ACC112 (cell line): ENCODE measurements around the gene VPS45.

Experiments
- H2AFZ ChIP-seq: fragments of 200-600 bp; sonication (generic); one replicate; pipeline ENCODE4 v1.6.0; 2017; ENCODE audit warnings: antibody characterized with exemption, low read length; ENCODE audit not compliant: unreplicated experiment
- H3K27ac ChIP-seq: fragments of 200-600 bp; sonication (generic); 2 replicates; pipeline ENCODE4 v1.5.1; 2014; ENCODE audit warnings: low read depth, mild to moderate bottlenecking, antibody characterized with exemption, low read length, moderate library complexity
- H3K27me3 ChIP-seq: fragments of 200-600 bp; sonication (generic); 2 replicates; pipeline ENCODE4 v1.6.1; 2014; ENCODE audit warnings: mild to moderate bottlenecking, antibody characterized with exemption, low read length, moderate library complexity, mixed read lengths; ENCODE audit not compliant: insufficient read depth
- H3K36me3 ChIP-seq: fragments of 200-600 bp; sonication (generic); 2 replicates; pipeline ENCODE4 v1.6.1; 2016; ENCODE audit warnings: mild to moderate bottlenecking, antibody characterized with exemption, low read length, moderate library complexity, mixed read lengths; ENCODE audit not compliant: insufficient read depth
- H3K4me1 ChIP-seq: fragments of 200-600 bp; sonication (generic); one replicate; pipeline ENCODE4 v1.6.1; 2016; ENCODE audit warnings: low read length, mixed read lengths; ENCODE audit not compliant: insufficient read depth, unreplicated experiment, control insufficient read depth
- H3K4me3 ChIP-seq: fragments of 200-600 bp; sonication (generic); 2 replicates; pipeline ENCODE4 v1.5.1; 2014; ENCODE audit warnings: mild to moderate bottlenecking, low read depth, low read length
- H3K79me2 ChIP-seq: fragments of 200-600 bp; sonication (generic); one replicate; pipeline ENCODE4 v1.6.0; 2016; ENCODE audit warnings: low read length; ENCODE audit not compliant: control insufficient read depth, unreplicated experiment, insufficient read depth

Gene VPS45

DNA sequence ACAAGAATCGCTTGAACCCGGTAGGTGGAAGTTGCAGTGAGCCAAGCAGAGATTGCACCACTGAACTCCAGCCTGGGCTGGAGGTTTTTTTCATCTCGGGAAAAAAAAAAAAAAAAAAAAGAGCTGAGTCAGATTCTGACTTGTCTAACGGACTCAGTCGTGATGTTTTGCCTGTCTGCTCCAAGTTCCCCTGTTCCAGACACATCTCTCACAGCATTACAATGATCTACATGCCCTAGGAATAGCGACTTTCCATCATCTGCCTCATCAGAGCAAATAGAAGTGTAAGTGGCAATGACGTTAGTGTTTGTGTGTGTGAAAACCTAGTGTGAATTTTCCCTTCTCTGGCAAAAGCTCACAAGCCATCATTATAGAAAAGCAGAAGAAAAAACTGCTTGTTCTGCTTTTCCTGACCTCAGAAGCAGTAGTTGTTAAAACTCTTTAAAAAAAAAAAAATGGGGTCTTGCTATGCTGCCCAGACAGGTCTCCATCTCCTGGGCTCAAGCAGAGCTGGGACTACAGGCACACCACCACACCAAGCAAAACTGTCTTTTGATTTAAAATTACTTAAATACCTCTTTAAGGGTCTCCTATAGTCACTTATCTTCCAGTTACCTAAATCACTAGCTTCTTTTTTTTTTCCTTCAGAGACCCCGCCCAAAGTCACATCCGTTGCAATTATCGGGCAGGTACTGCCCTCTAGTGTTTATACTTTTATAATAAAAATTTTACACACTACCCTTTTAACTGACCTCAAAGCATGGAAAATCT, 119.4 kb downstream of the VPS45 start:
- peak overlapping the region; percentile 91 for H2AFZ ChIP-seq
- H3K4me3 ChIP-seq, result peak overlapping the region; percentile 50
- H3K27me3 ChIP-seq, result no peaks in the 10 kb centered on the region
- no peaks in the 10 kb centered on the region for H3K36me3 ChIP-seq
- no peaks in the 10 kb centered on the region for H3K79me2 ChIP-seq
- H3K4me1 ChIP-seq, result peaks cover 7% of the 10 kb centered on the region
- peak overlapping the region; percentile 63 for H3K27ac ChIP-seq

GRCh38 chr1:150187560-150187931, 120.0 kb downstream of the VPS45 start:
- H3K27me3 ChIP-seq, result no peaks in the 10 kb centered on the region
- H3K79me2 ChIP-seq, result no peaks in the 10 kb centered on the region
- H2AFZ ChIP-seq, result peak overlapping the region; percentile 1
- H3K36me3 ChIP-seq, result no peaks in the 10 kb centered on the region
- peaks cover 13% of the 10 kb centered on the region for H3K4me1 ChIP-seq
- H3K4me3 ChIP-seq, result no peak overlapping the region
- no peak overlapping the region for H3K27ac ChIP-seq

DNA sequence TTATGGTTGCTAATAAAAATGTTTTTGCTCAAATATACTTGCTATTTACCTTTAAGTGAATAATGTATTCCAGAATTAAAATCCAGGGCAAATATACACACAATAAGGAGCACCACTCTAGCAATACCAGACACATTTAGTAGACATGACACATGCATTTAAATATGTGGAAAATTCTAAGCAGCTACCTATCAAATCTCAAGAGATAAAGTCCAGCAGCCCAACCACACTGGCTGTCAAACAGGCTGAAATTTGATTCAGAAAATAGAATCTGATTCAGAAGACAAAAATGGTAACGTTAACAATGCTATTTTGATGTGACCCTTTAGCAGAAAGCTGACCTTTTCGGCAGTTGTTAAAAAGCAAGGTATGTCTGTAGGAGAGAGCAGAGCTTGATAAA, 124.4 kb downstream of the VPS45 start:
- Histone ChIP-seq H2AFZ (peak overlapping the region; percentile 67), H3K36me3 (no peaks in the 10 kb centered on the region), H3K27me3 (no peaks in the 10 kb centered on the region), H3K79me2 (no peaks in the 10 kb centered on the region), H3K4me3 (no peak overlapping the region), H3K4me1 (peaks cover 25% of the 10 kb centered on the region), H3K27ac (peak overlapping the region; percentile 33; the same call in 1 of the 2 replicates)

DNA sequence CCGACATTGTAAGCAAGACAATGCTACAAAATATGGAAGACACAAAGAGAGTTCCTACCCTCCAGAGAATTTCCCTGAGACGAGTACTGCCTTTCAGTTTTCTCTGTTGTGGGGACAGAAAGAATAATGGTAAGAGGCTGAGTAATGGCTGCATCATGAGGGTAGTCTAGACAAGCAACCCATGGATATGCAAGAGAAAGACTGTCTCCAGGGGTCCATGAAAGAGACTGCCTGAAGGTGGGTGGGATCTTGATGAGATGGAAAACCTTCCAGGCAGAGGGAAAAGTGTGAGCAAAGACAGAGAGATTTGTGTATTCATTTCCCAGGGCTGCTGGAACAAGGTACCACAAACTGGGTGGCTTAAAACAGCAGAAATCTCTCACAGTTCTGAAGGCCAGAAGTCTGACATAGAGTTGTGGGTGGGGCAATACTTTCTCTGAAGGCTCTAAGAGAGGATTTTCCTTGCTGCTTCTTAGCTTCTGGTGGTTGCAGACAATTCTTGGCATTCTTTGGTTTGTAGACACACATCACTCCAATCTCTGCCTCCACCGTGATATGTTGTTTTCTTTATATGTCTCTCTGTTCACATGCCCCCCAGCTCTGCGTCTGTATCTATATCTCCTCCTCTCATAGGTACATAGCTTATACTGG, 126.9 kb downstream of the VPS45 start:
- H2AFZ ChIP-seq, result no peak overlapping the region

More for the DNA sequence above, 126.9 kb downstream of the VPS45 start:
- no peaks in the 10 kb centered on the region for H3K79me2 ChIP-seq
- no peaks in the 10 kb centered on the region for H3K36me3 ChIP-seq
- no peak overlapping the region for H3K4me3 ChIP-seq
- H3K27me3 ChIP-seq, result no peaks in the 10 kb centered on the region
- no peak overlapping the region for H3K27ac ChIP-seq
- H3K4me1 ChIP-seq, result peaks cover 24% of the 10 kb centered on the region
